Adipocyte (in vitro differentiated cells): ENCODE data around the gene CCDC102B.

Experiments used
- DNase-seq: peaks from one replicate; pipeline ENCODE4 v3.0.0-alpha.2; 2015; ENCODE audit warnings: low read depth
- H3K27me3 ChIP-seq: replicated peaks from 2 replicates; pipeline ENCODE4 v1.7.0; 2013; ENCODE audit warnings: mild to moderate bottlenecking, low read length, moderate library complexity; ENCODE audit not compliant: control insufficient read depth, insufficient read depth
- H3K36me3 ChIP-seq: 2 replicates; pipeline ENCODE4 v1.7.0; 2013; ENCODE audit warnings: low read length, mild to moderate bottlenecking, moderate library complexity; ENCODE audit not compliant: control insufficient read depth, insufficient read depth, severe bottlenecking
- H3K4me1 ChIP-seq: 2 replicates; pipeline ENCODE4 v1.7.0; 2013; ENCODE audit warnings: mild to moderate bottlenecking, low read length, moderate library complexity; ENCODE audit not compliant: control insufficient read depth, insufficient read depth
- H3K4me3 ChIP-seq: 2 replicates; pipeline ENCODE4 v1.7.0; 2013; ENCODE audit warnings: mild to moderate bottlenecking, low read length, moderate library complexity
- H3K9ac ChIP-seq: 2 replicates; pipeline ENCODE4 v1.7.0; 2013; ENCODE audit warnings: mild to moderate bottlenecking, low read length, moderate library complexity
- H3K9me3 ChIP-seq: 2 replicates; pipeline ENCODE4 v1.7.0; 2013; ENCODE audit warnings: mild to moderate bottlenecking, low read length, moderate library complexity; ENCODE audit not compliant: control insufficient read depth

CCDC102B gene

DNA sequence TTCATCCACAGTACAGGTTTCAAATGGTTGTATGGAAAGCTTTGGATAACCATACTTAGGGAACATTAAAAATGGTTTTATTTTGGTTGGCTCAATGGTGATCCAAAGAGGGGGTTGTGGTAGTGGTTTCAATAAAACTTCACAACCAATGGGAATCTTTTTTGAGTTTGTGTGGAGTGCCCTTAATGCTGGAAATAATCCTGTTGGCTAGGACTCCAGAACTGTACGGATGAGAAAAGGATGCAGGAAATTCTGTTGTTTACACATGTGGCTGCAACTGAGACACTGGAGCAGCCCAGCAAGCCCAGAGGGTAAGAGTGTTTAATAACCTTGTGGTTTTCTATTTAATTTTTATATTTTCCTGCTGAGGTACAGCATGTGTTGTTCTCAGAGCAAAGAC lies at the start of gene CCDC102B:
Gene CCDC102B (plus strand): TSS at position 210 of the 400 bp plus-strand sequence. CDS start 38,684 bp downstream, outside the sequence.
- peak; percentile 81 for DNase-seq
- peaks cover 22% of the 10 kb centered on the region for H3K4me1 ChIP-seq
- H3K36me3 ChIP-seq = no peaks in the 10 kb centered on the region
- peak within 1 kb of the TSS; percentile 9 for H3K4me3 ChIP-seq
- H3K9me3 ChIP-seq = no peaks in the 10 kb centered on the region
- H3K9ac ChIP-seq = peak within 1 kb of the TSS; percentile 10
- no peaks in the 10 kb centered on the region for H3K27me3 ChIP-seq

DNA sequence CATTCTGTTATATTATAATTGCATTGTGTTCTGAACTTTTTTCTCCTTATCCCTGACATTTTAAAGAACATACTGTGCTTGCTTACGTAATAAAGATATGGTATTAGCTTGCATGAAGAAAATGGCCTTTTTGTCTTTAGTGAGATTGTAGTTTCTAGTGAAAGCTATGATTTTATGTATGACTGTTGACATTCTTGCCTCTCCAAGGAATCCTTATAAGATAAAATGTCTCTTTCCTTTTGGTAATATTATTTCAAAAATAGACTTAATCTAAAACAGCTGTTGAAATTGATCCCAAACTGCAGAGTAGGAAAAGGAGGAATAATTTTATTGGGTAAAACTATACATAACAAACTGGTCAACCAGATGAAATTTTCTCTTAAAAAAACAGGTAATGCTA lies 40.8 kb upstream of the CCDC102B start:
- H3K36me3 ChIP-seq = no peaks in the 10 kb centered on the region
- H3K9me3 ChIP-seq = peaks cover 15% of the 10 kb centered on the region
- H3K4me3 ChIP-seq = no peak overlapping the region
- H3K4me1 ChIP-seq = peaks cover 7% of the 10 kb centered on the region
- no peaks in the 10 kb centered on the region for H3K27me3 ChIP-seq
- H3K9ac ChIP-seq = no peak overlapping the region
- peak; percentile 68 for DNase-seq

DNA sequence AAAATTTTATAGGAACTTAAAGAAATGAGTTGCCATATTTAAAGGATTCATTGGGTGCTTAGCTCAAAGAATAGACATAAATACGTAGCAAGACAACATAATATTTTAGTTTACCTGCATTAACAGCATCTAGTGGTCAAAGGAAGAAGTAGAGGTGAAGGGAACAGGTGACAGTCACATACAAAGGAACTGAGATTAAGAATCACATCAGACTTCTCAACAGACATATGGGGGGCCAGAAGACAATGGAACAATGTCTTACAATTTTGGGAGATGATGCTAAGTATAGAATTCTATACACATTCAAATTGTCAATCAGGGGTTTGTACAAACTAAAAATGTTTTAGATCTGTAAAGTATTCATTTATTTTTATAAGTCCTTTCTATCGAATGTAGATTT lies 38.6 kb upstream of the CCDC102B start:
- Histone ChIP-seq H3K9ac (no peak overlapping the region), H3K4me1 (peaks cover 7% of the 10 kb centered on the region), H3K36me3 (no peaks in the 10 kb centered on the region), H3K9me3 (peaks cover 15% of the 10 kb centered on the region), H3K27me3 (no peaks in the 10 kb centered on the region), H3K4me3 (no peak overlapping the region)
- DNase-seq = no peak

- no peaks in the 10 kb centered on the region for H3K36me3 ChIP-seq
- DNase-seq = peak; percentile 19
- no peaks in the 10 kb centered on the region for H3K4me1 ChIP-seq
- H3K9me3 ChIP-seq = peaks cover 15% of the 10 kb centered on the region
- H3K4me3 ChIP-seq = no peak overlapping the region
- H3K9ac ChIP-seq = no peak overlapping the region
- no peaks in the 10 kb centered on the region for H3K27me3 ChIP-seq
Measured at GRCh38 chr18:68763083-68763482, 34.8 kb upstream of the CCDC102B start.

- H3K9me3 ChIP-seq = peaks cover 8% of the 10 kb centered on the region
- H3K36me3 ChIP-seq = no peaks in the 10 kb centered on the region
- peak; percentile 18 for DNase-seq
- H3K4me3 ChIP-seq = no peak overlapping the region
- H3K27me3 ChIP-seq = no peaks in the 10 kb centered on the region
- peaks cover 1% of the 10 kb centered on the region for H3K4me1 ChIP-seq
- no peak overlapping the region for H3K9ac ChIP-seq
Measured at GRCh38 chr18:68764016-68764415, 33.9 kb upstream of the CCDC102B start.

GRCh38 chr18:68766433-68766832 lies 31.4 kb upstream of the CCDC102B start:
- H3K4me1 ChIP-seq = peaks cover 10% of the 10 kb centered on the region
- H3K9ac ChIP-seq = no peak overlapping the region
- H3K36me3 ChIP-seq = no peaks in the 10 kb centered on the region

GRCh38 chr18:68769461-68769860 lies 28.4 kb upstream of the CCDC102B start:
- peak; percentile 34 for DNase-seq
- Histone ChIP-seq H3K36me3 (no peaks in the 10 kb centered on the region), H3K9me3 (peaks cover 5% of the 10 kb centered on the region), H3K27me3 (no peaks in the 10 kb centered on the region), H3K4me1 (peaks cover 16% of the 10 kb centered on the region), H3K9ac (no peak overlapping the region), H3K4me3 (peak overlapping the region; percentile 3)

More at GRCh38 chr18:68766433-68766832, 31.4 kb upstream of the CCDC102B start:
- peaks cover 5% of the 10 kb centered on the region for H3K9me3 ChIP-seq
- no peaks in the 10 kb centered on the region for H3K27me3 ChIP-seq
- no peak overlapping the region for H3K4me3 ChIP-seq
- DNase-seq = no peak

DNA sequence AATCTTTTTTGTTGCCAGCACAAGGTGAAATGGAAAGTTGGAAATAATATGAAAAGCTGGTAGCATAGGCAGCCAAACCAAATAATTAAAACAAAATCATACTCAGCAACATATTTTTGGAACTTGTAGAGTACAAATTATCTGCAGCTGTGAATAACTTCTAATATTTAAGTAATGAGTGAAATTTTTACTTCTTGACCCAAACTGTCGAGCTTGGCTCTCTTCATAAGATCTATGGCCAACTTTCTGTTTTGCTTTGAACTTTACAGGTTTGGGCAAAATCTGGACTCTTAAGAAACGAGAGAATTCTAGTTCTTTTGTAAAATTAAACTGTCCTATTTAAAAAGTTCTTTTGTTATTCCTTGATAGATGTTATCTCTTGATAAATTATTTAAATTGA lies 25.6 kb upstream of the CCDC102B start:
- Histone ChIP-seq H3K27me3 (no peaks in the 10 kb centered on the region), H3K36me3 (no peaks in the 10 kb centered on the region), H3K9ac (no peak overlapping the region), H3K4me1 (peaks cover 16% of the 10 kb centered on the region), H3K4me3 (no peak overlapping the region), H3K9me3 (peaks cover 5% of the 10 kb centered on the region)
- DNase-seq = no peak

DNA sequence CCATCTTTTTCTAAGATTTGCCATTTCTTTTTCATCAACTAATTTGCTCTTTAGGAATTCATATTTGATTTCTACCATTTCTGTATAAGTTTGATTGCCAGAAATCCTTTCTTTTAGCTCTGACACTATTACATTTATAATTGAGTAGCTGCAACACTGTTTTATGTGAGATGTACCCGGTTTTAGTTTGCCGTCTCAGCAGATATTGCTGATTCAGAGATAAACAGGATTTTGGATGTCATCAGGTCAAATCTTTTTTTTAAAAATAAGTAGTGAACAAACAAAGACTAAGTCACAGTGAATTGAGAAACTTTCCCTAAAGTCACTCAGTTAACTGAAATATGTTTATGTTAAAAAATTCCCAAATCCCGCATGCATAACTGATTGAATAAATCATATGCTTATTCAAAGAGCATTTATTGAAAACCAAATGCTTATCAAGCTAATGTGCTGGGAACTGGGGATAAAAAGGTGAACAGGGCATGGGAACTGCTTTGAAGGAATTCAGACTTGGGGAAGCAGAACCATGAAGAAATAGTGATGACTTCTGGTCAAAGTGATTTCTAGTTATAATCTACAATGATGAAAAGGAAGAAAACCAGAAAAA lies 19.5 kb upstream of the CCDC102B start:
- Histone ChIP-seq H3K9ac (no peak overlapping the region), H3K36me3 (no peaks in the 10 kb centered on the region), H3K4me3 (no peak overlapping the region), H3K9me3 (no peaks in the 10 kb centered on the region), H3K4me1 (peaks cover 18% of the 10 kb centered on the region), H3K27me3 (no peaks in the 10 kb centered on the region)
- DNase-seq = no peak

GRCh38 chr18:68779169-68779568 lies 18.7 kb upstream of the CCDC102B start:
- Histone ChIP-seq H3K9me3 (no peaks in the 10 kb centered on the region), H3K4me1 (peaks cover 18% of the 10 kb centered on the region), H3K9ac (no peak overlapping the region), H3K36me3 (no peaks in the 10 kb centered on the region), H3K4me3 (no peak overlapping the region), H3K27me3 (no peaks in the 10 kb centered on the region)
- DNase-seq = peak; percentile 93

GRCh38 chr18:68780802-68781635 lies 16.9 kb upstream of the CCDC102B start:
- H3K9ac ChIP-seq = no peak overlapping the region
- no peaks in the 10 kb centered on the region for H3K27me3 ChIP-seq
- DNase-seq = no peak
- H3K4me1 ChIP-seq = peaks cover 18% of the 10 kb centered on the region
- H3K9me3 ChIP-seq = no peaks in the 10 kb centered on the region
- H3K36me3 ChIP-seq = no peaks in the 10 kb centered on the region
- no peak overlapping the region for H3K4me3 ChIP-seq
